HFF-Myc (cell line): ENCODE measurements around the gene ENOX1.

Source experiments
- DNase-seq: peaks from one replicate; pipeline ENCODE4 v3.0.0-alpha.2; 2011; ENCODE audit warnings: low read depth; ENCODE audit errors: extremely low read depth
- H3K4me3 ChIP-seq: replicated peaks from 2 replicates; pipeline ENCODE4 v1.5.1; 2011; ENCODE audit warnings: low read depth, mild to moderate bottlenecking, control low read depth, low read length
- TF ChIP-seq, protein P1 (sequence below): IDR thresholded peaks from 2 replicates; pipeline ENCODE4 v1.5.1; 2012; ENCODE audit warnings: mild to moderate bottlenecking, low read depth, low read length, control low read depth; ENCODE audit errors: missing control alignments

Gene ENOX1

DNA sequence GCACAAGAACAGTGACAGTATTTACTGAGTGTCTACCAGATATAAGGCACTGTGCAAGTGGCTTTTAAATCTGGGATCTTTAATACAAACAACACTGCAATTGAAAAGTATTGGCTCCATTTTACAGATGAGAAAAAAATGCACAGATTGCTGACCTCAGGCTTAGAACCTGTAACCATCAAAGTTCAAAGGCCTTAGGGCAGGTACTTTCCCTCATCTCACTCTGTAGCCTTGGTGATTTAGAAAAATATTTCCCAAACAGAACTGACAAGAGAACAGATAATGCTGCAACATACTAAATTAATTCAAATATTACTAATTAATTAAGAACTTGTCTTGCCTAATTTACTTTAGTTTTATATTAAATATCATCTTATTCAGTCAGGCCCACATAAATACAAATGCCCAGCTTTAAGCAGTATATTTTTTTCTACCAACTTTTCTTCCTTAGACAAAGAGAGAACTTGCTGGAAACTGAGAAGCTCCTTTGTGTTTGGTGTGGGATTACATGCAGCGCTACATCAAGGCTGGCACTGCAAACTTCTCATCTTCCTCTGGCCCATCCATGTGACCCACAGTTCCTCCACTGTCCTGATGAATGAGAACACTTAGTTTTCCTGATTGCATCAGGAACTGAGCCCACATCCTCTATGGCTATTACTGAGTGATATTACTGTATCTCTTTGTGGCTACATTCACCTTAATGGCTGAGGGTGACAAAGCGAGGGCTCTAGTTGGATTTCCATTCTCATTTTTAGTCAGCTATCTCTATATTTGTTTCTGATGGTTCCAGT, 302.1 kb downstream of the ENOX1 start:
- DNase-seq: no peak
- TF ChIP-seq, protein P1, sequence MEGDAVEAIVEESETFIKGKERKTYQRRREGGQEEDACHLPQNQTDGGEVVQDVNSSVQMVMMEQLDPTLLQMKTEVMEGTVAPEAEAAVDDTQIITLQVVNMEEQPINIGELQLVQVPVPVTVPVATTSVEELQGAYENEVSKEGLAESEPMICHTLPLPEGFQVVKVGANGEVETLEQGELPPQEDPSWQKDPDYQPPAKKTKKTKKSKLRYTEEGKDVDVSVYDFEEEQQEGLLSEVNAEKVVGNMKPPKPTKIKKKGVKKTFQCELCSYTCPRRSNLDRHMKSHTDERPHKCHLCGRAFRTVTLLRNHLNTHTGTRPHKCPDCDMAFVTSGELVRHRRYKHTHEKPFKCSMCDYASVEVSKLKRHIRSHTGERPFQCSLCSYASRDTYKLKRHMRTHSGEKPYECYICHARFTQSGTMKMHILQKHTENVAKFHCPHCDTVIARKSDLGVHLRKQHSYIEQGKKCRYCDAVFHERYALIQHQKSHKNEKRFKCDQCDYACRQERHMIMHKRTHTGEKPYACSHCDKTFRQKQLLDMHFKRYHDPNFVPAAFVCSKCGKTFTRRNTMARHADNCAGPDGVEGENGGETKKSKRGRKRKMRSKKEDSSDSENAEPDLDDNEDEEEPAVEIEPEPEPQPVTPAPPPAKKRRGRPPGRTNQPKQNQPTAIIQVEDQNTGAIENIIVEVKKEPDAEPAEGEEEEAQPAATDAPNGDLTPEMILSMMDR: no peak
- H3K4me3 ChIP-seq: no peak overlapping the region

DNA sequence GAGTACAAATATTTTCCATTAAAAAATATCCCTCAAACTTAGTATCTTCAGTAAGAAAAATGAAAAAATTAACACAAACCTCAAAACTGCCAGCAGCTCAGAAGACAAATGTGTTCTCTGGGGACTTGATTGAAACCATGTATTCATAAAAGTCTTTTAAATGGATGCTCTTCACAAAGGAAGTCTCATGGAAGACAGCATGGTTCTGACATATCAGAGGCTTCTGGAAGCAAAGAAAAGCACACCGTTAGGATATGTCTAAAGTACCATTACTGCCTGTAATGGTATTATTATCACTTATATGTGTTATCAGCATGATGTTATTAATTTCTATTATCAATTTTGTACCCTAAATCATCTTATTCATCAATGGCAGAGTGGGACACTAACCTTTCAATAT, 302.8 kb downstream of the ENOX1 start:
- DNase-seq: no peak
- TF ChIP-seq, protein P1: no peak
- H3K4me3 ChIP-seq: no peak overlapping the region

DNA sequence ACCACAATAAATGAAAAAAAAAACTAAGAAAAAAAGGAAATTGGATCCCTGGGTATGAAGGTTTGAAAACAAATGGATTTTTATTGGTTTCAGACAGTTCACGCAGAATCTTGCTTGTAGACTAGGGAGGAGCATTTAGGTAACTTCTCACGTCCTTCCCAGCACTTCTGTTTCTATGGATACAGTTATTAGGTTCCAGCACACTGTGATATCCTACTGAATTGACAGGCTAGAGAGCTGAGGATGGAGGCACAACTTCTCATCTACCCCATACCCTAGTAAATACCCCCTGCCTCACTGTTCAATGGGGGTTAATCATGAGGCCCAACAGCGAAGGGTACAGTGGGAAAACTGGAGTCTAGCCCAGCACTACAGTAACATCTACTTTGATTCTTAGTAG, 304.1 kb downstream of the ENOX1 start:
- TF ChIP-seq, protein P1: no peak
- H3K4me3 ChIP-seq: no peak overlapping the region
- DNase-seq: no peak

DNA sequence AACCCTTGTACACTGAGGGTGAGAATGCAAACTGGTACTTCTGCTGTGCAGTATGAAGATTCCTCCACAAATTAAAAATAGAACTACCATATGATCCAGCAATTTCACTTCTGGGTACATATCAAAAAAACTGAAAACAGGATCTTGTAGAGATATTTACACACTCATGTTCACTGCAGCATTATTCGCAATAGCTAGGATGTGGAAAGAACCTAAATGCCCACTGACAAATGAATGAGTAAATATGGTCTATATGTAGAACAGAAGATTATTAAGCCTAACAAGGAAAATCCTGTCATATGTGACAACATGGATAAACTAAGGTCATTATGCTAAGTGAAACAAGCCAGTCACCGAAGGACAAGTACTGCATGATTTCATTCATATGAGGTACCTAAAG, 304.7 kb downstream of the ENOX1 start:
- no peak for DNase-seq
- H3K4me3 ChIP-seq: no peak overlapping the region
- TF ChIP-seq, protein P1: no peak

DNA sequence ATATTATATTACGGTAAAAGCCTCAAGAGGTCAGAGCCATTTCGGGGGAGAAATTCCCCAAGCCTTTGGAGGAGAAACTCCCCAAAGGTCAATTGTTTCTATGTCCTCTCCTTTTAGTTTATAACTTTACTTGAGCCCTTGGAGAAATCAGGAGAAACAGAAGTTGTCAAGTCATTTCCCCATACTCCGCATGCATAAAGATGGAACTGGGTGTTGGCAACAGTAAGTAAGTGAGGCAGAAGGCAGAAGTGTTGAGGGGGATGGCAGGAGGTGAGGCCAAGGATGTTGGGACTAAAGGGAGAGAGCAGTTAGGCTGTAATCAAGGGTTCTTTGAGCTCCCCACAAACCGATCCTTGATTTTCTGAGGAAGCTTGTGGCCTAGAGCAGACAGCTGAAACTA, 307.9 kb downstream of the ENOX1 start:
- no peak overlapping the region for H3K4me3 ChIP-seq
- DNase-seq: no peak
- TF ChIP-seq, protein P1: no peak

DNA sequence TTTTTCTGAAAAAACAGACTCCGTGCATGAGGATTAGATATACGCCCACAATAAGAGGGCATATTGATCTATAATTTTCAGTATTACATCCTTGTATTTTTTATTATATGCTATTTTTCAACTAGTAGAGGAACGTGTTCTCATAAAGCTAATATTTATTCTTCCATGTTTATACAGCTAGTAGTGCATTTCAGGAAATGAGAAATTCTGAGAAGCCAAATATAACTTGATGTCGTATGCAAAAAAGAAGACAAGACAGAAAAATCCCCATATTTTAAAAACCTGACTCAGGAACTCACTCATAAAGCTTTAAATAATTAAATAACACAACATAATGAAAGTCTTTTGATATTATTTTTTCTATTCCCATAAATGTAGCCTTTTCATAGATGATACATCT, 308.6 kb downstream of the ENOX1 start:
- TF ChIP-seq, protein P1: no peak
- H3K4me3 ChIP-seq: no peak overlapping the region

DNA sequence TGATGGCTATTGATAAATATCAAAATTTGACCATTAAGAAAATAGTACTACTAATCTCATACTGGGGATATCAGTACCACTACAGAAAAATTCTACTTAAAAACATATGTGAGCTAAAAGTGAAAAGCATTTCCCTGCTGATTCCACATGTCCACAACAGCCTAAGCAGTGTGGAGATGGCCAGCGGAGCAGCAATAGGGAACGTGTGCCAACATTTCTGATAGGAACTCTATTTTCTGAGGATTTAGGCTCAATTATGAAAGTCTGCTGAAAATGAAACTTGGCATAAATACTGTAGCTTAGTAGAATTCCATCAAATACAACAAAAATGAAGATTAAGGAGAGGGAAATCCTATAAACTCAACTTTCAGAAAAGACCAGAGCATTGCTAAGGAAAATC, 311.6 kb downstream of the ENOX1 start:
- TF ChIP-seq, protein P1: no peak
- DNase-seq: no peak
- no peak overlapping the region for H3K4me3 ChIP-seq

More for the DNA sequence above, 308.6 kb downstream of the ENOX1 start:
- DNase-seq: no peak
